Suprapubic skin (tissue), 4 donors: Measurements from ENCODE around the gene CYP4F3.

Experiments used
- CTCF ChIP-seq, 2 donors: fragments of 200-600 bp in 1 of 2; fragments of 450-650 bp in 1 of 2; sonication (generic) in 1 of 2; IDR thresholded peaks; one replicate each; pipeline ENCODE4 v1.5.1; 2016 to 2019; ENCODE audit warnings: antibody characterized with exemption in 2 of 2, mild to moderate bottlenecking in 1 of 2, moderate library complexity in 1 of 2
- EP300 ChIP-seq: sonication (generic); formaldehyde crosslinking; IDR thresholded peaks from one replicate; pipeline ENCODE4 v1.6.1; 2017; ENCODE audit warnings: antibody characterized with exemption
- POLR2A ChIP-seq, 2 donors: fragments of 450-650 bp; IDR thresholded peaks; one replicate each; pipeline ENCODE4 v1.6.1; 2017; ENCODE audit warnings: antibody characterized with exemption in 2 of 2, mild to moderate bottlenecking in 2 of 2, moderate library complexity in 2 of 2
- POLR2AphosphoS5 ChIP-seq, 3 donors: sonication (generic); formaldehyde crosslinking; IDR thresholded peaks; one replicate each; pipeline ENCODE4 v1.6.1; 2017; ENCODE audit warnings: antibody characterized with exemption in 3 of 3

GRCh38 chr19:15618321-15618720 is 22.4 kb upstream of the CYP4F3 start:
- TF ChIP-seq CTCF (IDR thresholded peaks at IDR 0.05) (no peak), POLR2AphosphoS5 (IDR thresholded peaks at IDR 0.05) (no peak), EP300 (no peak), POLR2A (IDR thresholded peaks at IDR 0.05) (no peak)
